ENCODE data around the gene DNAJC22. TPM values are rescaled to one million over a fixed set of nuclear protein-coding genes. Genes with fewer than 3 reads are reported as not detected.
"Not testable (repeated sequence)": the region's sequence is repeated elsewhere in the genome, so short reads cannot be mapped to it uniquely, and the experiment has no call there.

Gene DNAJC22
- total RNA-seq, 1 donor from 2014 or later = 0.08 TPM

GRCh38 chr12:49305762-49306510, 40.8 kb upstream of the DNAJC22 start:
- Histone ChIP-seq H3K27me3 (ENCODE audit: low read depth) (peaks cover 85% of the 10 kb centered on the region), H3K27ac (replicated peaks) (no peak overlapping the region), H3K4me3 (no peak overlapping the region), H3K4me1 (no peaks in the 10 kb centered on the region), H3K36me3 (no peaks in the 10 kb centered on the region), H3K9me3 (replicated peaks) (no peaks in the 10 kb centered on the region)
- no peak for DNase-seq
- TF ChIP-seq, protein P1, sequence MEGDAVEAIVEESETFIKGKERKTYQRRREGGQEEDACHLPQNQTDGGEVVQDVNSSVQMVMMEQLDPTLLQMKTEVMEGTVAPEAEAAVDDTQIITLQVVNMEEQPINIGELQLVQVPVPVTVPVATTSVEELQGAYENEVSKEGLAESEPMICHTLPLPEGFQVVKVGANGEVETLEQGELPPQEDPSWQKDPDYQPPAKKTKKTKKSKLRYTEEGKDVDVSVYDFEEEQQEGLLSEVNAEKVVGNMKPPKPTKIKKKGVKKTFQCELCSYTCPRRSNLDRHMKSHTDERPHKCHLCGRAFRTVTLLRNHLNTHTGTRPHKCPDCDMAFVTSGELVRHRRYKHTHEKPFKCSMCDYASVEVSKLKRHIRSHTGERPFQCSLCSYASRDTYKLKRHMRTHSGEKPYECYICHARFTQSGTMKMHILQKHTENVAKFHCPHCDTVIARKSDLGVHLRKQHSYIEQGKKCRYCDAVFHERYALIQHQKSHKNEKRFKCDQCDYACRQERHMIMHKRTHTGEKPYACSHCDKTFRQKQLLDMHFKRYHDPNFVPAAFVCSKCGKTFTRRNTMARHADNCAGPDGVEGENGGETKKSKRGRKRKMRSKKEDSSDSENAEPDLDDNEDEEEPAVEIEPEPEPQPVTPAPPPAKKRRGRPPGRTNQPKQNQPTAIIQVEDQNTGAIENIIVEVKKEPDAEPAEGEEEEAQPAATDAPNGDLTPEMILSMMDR (IDR thresholded peaks at IDR 0.05; ENCODE audit: borderline replicate concordance) = no peak
- intact Hi-C loops (cut with micrococcal nuclease) = no loop called here

DNA sequence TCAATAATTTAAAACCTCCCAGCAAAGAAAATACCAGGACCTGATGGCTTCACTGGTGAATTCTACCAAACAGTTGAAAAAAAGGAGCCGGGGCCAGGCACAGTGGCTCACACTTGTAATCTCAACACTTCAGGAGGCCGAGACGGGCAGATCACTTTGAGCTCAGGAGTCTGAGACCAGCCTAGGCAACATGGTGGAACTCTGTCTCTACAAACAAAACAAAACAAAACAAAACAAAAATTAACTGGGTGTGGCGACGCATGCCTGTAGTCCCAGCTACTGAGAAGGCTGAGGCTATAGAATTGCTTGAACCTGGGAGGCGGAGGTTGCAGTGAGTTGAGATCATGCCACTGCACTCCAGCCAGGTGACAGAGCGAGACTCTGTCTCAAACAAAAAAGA, 37.3 kb upstream of the DNAJC22 start:
- no peaks in the 10 kb centered on the region for H3K4me1 ChIP-seq
- TF ChIP-seq, protein P1 (IDR thresholded peaks at IDR 0.05; ENCODE audit: borderline replicate concordance) = no peak
- no peak overlapping the region for H3K27ac ChIP-seq (replicated peaks)
- peaks cover 68% of the 10 kb centered on the region for H3K27me3 ChIP-seq (ENCODE audit: low read depth)
- intact Hi-C loops (cut with micrococcal nuclease) = no loop called here
- H3K9me3 ChIP-seq (replicated peaks) = no peaks in the 10 kb centered on the region
- H3K36me3 ChIP-seq = no peaks in the 10 kb centered on the region
- no peak overlapping the region for H3K4me3 ChIP-seq
- DNase-seq = no peak

- peaks cover 57% of the 10 kb centered on the region for H3K27me3 ChIP-seq (ENCODE audit: low read depth)
- H3K4me1 ChIP-seq; H3K27ac ChIP-seq (replicated peaks); DNase-seq; H3K9me3 ChIP-seq (replicated peaks); H3K36me3 ChIP-seq; intact Hi-C loops (cut with micrococcal nuclease); H3K4me3 ChIP-seq: not testable (repeated sequence)
Observed at GRCh38 chr12:49310451-49311000, 36.2 kb upstream of the DNAJC22 start.

- H3K4me3 ChIP-seq = no peak overlapping the region
- no peak overlapping the region for H3K27ac ChIP-seq (replicated peaks)
- no peaks in the 10 kb centered on the region for H3K4me1 ChIP-seq
- H3K27me3 ChIP-seq (ENCODE audit: low read depth) = peaks cover 18% of the 10 kb centered on the region
- H3K36me3 ChIP-seq = no peaks in the 10 kb centered on the region
- TF ChIP-seq, protein P1 (IDR thresholded peaks at IDR 0.05; ENCODE audit: borderline replicate concordance) = no peak
- no peak for DNase-seq
- intact Hi-C loops (cut with micrococcal nuclease) = no loop called here
- H3K9me3 ChIP-seq (replicated peaks) = no peaks in the 10 kb centered on the region
Observed at GRCh38 chr12:49314811-49315210, 31.9 kb upstream of the DNAJC22 start.

- H3K27ac ChIP-seq (replicated peaks); DNase-seq; H3K27me3 ChIP-seq (ENCODE audit: low read depth); H3K4me1 ChIP-seq; intact Hi-C loops (cut with micrococcal nuclease); H3K9me3 ChIP-seq (replicated peaks); H3K36me3 ChIP-seq; H3K4me3 ChIP-seq: not testable (repeated sequence)
Observed at GRCh38 chr12:49317118-49317517, 29.6 kb upstream of the DNAJC22 start.

DNA sequence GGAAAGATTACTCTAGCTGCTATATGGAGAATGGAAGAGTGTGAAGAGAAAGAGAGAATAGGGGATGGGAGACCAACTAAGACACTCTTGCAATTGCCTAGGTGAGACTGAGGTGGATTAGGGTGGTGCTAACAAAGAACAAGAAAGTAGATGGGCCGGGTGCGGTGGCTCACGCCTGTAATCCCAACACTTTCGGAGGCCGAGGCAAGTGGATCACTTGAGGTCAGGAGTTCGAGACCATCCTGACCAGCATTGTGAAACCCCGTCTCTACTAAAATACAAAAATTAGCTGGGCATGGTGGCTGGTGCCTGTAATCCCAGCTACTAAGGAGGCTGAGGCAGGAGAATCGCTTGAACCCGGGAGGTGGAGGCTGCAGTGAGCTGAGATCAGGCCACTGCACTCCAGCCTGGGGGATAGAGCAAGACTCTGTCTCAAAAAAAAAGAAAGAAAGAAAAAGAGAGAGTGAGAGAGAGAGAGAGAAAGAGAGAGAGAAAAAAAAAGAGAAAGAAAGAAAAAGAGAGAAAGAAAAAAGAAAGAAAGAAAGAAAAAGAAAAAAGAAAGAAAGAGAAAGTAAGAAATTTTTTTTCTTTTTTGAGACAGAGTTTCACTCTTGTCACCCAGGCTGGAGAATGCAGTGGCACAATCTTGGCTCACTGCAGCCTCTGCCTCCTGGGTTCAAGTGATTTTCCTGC, 26.1 kb upstream of the DNAJC22 start:
- H3K4me3 ChIP-seq; H3K36me3 ChIP-seq; H3K27ac ChIP-seq (replicated peaks); H3K9me3 ChIP-seq (replicated peaks); intact Hi-C loops (cut with micrococcal nuclease); H3K27me3 ChIP-seq (ENCODE audit: low read depth); DNase-seq: not testable (repeated sequence)
- H3K4me1 ChIP-seq = peaks cover 16% of the 10 kb centered on the region

DNA sequence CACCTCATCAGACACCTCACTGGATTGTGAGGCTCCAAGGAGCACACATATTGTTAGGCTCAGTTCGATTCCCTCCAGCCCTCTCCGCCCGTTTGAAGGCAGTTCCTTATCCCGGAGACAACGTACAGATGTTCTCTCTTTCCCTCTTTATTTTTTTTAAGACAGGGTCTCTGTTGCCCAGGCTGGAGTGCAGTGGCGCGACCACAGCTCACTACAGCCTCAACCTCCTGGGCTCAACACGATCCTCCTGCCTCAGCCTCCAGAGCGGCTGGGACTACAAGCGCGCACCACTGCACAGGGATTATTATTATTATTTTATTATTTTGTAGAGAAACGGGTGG, 24.4 kb upstream of the DNAJC22 start:
- Histone ChIP-seq H3K27me3 (ENCODE audit: low read depth) (no peaks in the 10 kb centered on the region), H3K4me3 (peak overlapping the region; percentile 77), H3K9me3 (replicated peaks) (no peaks in the 10 kb centered on the region), H3K27ac (replicated peaks) (peak overlapping the region; percentile 78), H3K4me1 (peaks cover 16% of the 10 kb centered on the region), H3K36me3 (no peaks in the 10 kb centered on the region)
- no peak for DNase-seq
- TF ChIP-seq, protein P1 (IDR thresholded peaks at IDR 0.05; ENCODE audit: borderline replicate concordance) = no peak
- intact Hi-C loops (cut with micrococcal nuclease) = no loop called here

Measured in left ventricle myocardium inferior (tissue), 1 donor.